ENCODE measurements around the gene FOXE3. TPM values are rescaled to one million over a fixed set of nuclear protein-coding genes. Genes with fewer than 3 reads are reported as not detected.

FOXE3 gene
- total and polyA plus RNA-seq, 9 of the 15 experiments (the other 6 are each of a cell fraction or from before 2014, with no cell fraction given): not detected

DNA sequence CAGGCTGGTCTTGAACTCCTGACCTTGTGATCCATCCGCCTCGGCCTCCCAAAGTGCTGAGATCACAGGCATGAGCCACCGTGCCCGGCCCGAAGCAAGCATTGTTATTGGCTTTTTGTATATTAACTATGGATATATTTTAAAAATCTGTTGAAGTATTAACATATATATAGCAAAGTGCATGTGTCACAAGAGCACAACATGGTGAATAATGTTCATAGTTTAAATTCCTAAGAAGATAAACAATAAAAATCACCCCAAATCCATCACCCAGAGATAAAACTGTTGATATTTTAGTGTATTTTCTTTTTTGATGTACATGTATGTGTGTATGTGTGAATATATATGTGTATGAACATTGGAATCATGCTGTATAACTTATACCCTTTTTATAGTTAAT is 9.1 kb upstream of the FOXE3 start:
- Histone ChIP-seq H4K20me1 (replicated peaks; ENCODE audit: control insufficient read depth, insufficient read depth, low read length) (no peaks in the 10 kb centered on the region), H3K4me3 (no peak overlapping the region), H3K4me1 (replicated peaks in 1 of 2; ENCODE audit: control insufficient read depth in 2 of 2, insufficient read depth in 2 of 2, low read length in 2 of 2) (no peaks in the 10 kb centered on the region), H3K9me3 (replicated peaks; ENCODE audit: control insufficient read depth, insufficient read depth, low read depth, low read length) (no peaks in the 10 kb centered on the region), H2AFZ (ENCODE audit: low read depth, low read length) (no peak overlapping the region), H3K36me3 (ENCODE audit: control insufficient read depth, insufficient read depth, low read length) (no peaks in the 10 kb centered on the region), H3K27me3 (ENCODE audit: control insufficient read depth in 2 of 2, insufficient read depth in 2 of 2, low read length in 2 of 2) (peaks cover 69 to 76% of the 10 kb centered on the region in 2 experiments), H3K4me2 (ENCODE audit: insufficient read depth, low read length) (no peak overlapping the region), H3K9me1 (ENCODE audit: control insufficient read depth, insufficient read depth, low read length) (no peaks in the 10 kb centered on the region), H3K79me2 (ENCODE audit: control insufficient read depth, insufficient read depth, low read length) (no peaks in the 10 kb centered on the region), H3K27ac (ENCODE audit: extremely low read depth, low read depth, low read length) (no peak overlapping the region), H3K9ac (ENCODE audit: insufficient read depth in 1 of 2, low read depth in 2 of 2, low read length in 2 of 2) (no peak overlapping the region)
- FAIRE-seq: no peak
- no peak for DNase-seq (ENCODE audit: extremely low read depth in 1 of 4, low spot score in 3 of 4)
- in situ Hi-C loops (cut with MboI): no loop called here
- intact Hi-C loops (cut with micrococcal nuclease): no loop called here
- POLR2A ChIA-PET: interaction anchor here (0.7 kb wide), 1 partner anchor 13 kb away, joined by 3 read pairs; no protein-coding TSS in a partner anchor
- TF ChIP-seq HDAC8 (tag; IDR thresholded peaks at IDR 0.05) (no peak), ZNF561 (CRISPR knock-in tag; conservative IDR thresholded peaks at IDR 0.05) (no peak)
- WGBS (ENCODE audit: insufficient coverage, low coverage, missing lambda C conversion rate): 11% methylated on average over 5 of the region's 5 CpGs
- ATAC-seq: no peak
- CTCF ChIA-PET (ENCODE audit: low intra/inter-chr PET ratio): no interaction called here
- no TSS peak for BruUV-seq (replicated peaks)

DNA sequence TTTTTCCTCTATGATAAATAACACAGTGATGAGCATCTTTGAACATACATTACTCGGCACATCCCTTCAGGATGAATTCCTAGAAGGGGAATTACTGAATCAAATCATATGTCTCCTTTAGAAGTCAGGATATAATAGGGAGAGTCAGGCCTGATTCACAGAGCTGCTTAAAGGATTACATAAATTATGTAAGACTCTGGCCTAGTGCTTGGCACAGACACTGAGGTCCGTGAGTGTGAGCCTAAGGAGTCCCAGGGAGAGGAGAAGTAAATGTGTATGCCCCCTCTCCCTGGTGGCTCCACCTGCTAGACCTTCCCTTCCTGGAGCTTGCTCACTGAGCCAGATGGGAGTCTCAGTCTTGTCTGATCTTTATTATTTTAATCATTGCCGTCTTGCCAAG is 8.6 kb upstream of the FOXE3 start:
- no peak overlapping the region for H3K27ac ChIP-seq (ENCODE audit: extremely low read depth, low read depth, low read length)
- no peak overlapping the region for H3K9ac ChIP-seq (ENCODE audit: insufficient read depth in 1 of 2, low read depth in 2 of 2, low read length in 2 of 2)
- intact Hi-C loops (cut with micrococcal nuclease) (no loop called here), in situ Hi-C loops (cut with MboI) (no loop called here)
- H3K27me3 ChIP-seq (ENCODE audit: control insufficient read depth in 2 of 2, insufficient read depth in 2 of 2, low read length in 2 of 2): peaks cover 72 to 75% of the 10 kb centered on the region in 2 experiments
- no peak overlapping the region for H3K4me2 ChIP-seq (ENCODE audit: insufficient read depth, low read length)
- ChIA-PET CTCF (ENCODE audit: low intra/inter-chr PET ratio) (no interaction called here), POLR2A (interaction anchor here (0.6 to 1.1 kb wide), 4 partner anchors 10 to 174 kb away, joined by 3 to 4 read pairs (median 3); no protein-coding TSS in a partner anchor)
- no peaks in the 10 kb centered on the region for H3K9me3 ChIP-seq (replicated peaks; ENCODE audit: control insufficient read depth, insufficient read depth, low read depth, low read length)
- H3K79me2 ChIP-seq (ENCODE audit: control insufficient read depth, insufficient read depth, low read length): no peaks in the 10 kb centered on the region
- H4K20me1 ChIP-seq (replicated peaks; ENCODE audit: control insufficient read depth, insufficient read depth, low read length): no peaks in the 10 kb centered on the region
- no peak overlapping the region for H2AFZ ChIP-seq (ENCODE audit: low read depth, low read length)
- DNase-seq (ENCODE audit: extremely low read depth in 1 of 4, low spot score in 3 of 4) (no peak), FAIRE-seq (no peak), ATAC-seq (no peak)
- H3K4me1 ChIP-seq (replicated peaks in 1 of 2; ENCODE audit: control insufficient read depth in 2 of 2, insufficient read depth in 2 of 2, low read length in 2 of 2): peaks cover 0 to 2% of the 10 kb centered on the region in 2 experiments; a peak in 1 of 5 replicates
- H3K36me3 ChIP-seq (ENCODE audit: control insufficient read depth, insufficient read depth, low read length): no peaks in the 10 kb centered on the region
- no peak overlapping the region for H3K4me3 ChIP-seq
- H3K9me1 ChIP-seq (ENCODE audit: control insufficient read depth, insufficient read depth, low read length): no peaks in the 10 kb centered on the region
- no TSS peak for BruUV-seq (replicated peaks)
- 4% methylated on average over 3 of the region's 3 CpGs for WGBS (ENCODE audit: insufficient coverage, low coverage, missing lambda C conversion rate)
- TF ChIP-seq, protein P1, sequence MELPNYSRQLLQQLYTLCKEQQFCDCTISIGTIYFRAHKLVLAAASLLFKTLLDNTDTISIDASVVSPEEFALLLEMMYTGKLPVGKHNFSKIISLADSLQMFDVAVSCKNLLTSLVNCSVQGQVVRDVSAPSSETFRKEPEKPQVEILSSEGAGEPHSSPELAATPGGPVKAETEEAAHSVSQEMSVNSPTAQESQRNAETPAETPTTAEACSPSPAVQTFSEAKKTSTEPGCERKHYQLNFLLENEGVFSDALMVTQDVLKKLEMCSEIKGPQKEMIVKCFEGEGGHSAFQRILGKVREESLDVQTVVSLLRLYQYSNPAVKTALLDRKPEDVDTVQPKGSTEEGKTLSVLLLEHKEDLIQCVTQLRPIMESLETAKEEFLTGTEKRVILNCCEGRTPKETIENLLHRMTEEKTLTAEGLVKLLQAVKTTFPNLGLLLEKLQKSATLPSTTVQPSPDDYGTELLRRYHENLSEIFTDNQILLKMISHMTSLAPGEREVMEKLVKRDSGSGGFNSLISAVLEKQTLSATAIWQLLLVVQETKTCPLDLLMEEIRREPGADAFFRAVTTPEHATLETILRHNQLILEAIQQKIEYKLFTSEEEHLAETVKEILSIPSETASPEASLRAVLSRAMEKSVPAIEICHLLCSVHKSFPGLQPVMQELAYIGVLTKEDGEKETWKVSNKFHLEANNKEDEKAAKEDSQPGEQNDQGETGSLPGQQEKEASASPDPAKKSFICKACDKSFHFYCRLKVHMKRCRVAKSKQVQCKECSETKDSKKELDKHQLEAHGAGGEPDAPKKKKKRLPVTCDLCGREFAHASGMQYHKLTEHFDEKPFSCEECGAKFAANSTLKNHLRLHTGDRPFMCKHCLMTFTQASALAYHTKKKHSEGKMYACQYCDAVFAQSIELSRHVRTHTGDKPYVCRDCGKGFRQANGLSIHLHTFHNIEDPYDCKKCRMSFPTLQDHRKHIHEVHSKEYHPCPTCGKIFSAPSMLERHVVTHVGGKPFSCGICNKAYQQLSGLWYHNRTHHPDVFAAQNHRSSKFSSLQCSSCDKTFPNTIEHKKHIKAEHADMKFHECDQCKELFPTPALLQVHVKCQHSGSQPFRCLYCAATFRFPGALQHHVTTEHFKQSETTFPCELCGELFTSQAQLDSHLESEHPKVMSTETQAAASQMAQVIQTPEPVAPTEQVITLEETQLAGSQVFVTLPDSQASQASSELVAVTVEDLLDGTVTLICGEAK (IDR thresholded peaks at IDR 0.05): no peak
- TF ChIP-seq, protein P1 (CRISPR knock-in tag; IDR thresholded peaks at IDR 0.05): no peak
- TF ChIP-seq RAD21 (CRISPR knock-in tag; conservative IDR thresholded peaks at IDR 0.05 in 1 of 2, IDR thresholded peaks at IDR 0.05 in 1 of 2) (no peak), ESRRB (CRISPR knock-in tag; IDR thresholded peaks at IDR 0.05; ENCODE audit: borderline replicate concordance) (no peak), KDM1A (IDR thresholded peaks at IDR 0.05) (no peak), BMI1 (IDR thresholded peaks at IDR 0.05; ENCODE audit: low read length) (no peak)

Data from K562 (cell line).